NCI-H2227 treated with DMSO at 0.1 percent for 48 hours (cell line): ENCODE results near the gene NECTIN2.
A peak's percentile ranks its signal among the peaks of the same experiment; 100 is the strongest.

ENCODE experiments used
- DNase-seq: peaks from one replicate; lab custom pipeline; 2025; lab: John Stamatoyannopoulos, UW

Gene NECTIN2

GRCh38 chr19:44845612-44846454 is at the start of gene NECTIN2:
TSS of gene NECTIN2 (plus strand) at chr19:44846297. CDS start at chr19:44846526, 229 bp downstream.
- peak; percentile 87 for DNase-seq

DNA sequence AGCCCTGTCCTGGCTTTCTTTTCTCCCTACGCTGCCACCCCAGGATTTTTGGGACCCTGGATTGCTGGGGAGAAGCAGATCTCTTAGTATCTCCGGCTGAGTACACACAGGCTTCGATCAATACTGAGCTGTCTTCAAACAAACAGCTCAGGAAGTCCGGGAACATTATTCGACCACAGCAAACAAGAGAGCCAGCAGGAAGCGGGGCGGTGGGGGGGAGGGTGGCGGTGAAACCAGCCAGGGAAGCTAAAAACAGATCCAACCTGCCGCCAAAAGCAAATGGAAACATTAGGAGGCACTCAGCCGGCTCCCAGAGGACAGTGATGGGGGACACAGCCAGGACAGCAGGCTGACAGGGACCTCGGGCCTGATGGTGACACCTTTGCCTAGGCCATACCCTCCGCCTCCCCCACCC is 49.4 kb upstream of the NECTIN2 start:
- no peak for DNase-seq

GRCh38 chr19:44799627-44800346 is 46.3 kb upstream of the NECTIN2 start:
- no peak for DNase-seq

GRCh38 chr19:44800461-44800860 is 45.6 kb upstream of the NECTIN2 start:
- peak; percentile 43 for DNase-seq

- DNase-seq = no peak
These were observed 42.4 kb upstream of the NECTIN2 start for GRCh38 chr19:44803442-44804428.

DNA sequence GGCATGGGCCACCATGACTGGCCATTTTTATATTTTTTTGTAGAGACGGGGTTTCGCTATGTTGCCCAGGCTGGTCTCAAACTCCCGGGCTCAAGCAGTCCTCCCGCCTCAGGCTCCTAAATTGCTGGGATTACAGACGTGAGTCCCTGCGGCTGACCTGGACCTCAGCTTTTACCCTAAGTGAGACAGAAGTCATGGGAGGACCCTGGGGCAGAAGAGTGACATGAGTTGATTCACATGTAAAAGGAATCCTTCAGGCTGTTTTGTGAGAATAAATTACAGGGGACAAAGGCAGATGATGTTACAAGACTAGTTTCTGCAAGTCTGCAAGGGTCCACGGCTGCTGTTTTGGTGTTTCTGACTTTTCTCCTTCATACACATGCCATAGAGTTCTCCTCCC is 39.8 kb upstream of the NECTIN2 start:
- peak; percentile 1 for DNase-seq

- no peak for DNase-seq
These were observed 38.9 kb upstream of the NECTIN2 start for GRCh38 chr19:44807162-44807561.

GRCh38 chr19:44807652-44808462 is 38.2 kb upstream of the NECTIN2 start:
- no peak for DNase-seq

DNA sequence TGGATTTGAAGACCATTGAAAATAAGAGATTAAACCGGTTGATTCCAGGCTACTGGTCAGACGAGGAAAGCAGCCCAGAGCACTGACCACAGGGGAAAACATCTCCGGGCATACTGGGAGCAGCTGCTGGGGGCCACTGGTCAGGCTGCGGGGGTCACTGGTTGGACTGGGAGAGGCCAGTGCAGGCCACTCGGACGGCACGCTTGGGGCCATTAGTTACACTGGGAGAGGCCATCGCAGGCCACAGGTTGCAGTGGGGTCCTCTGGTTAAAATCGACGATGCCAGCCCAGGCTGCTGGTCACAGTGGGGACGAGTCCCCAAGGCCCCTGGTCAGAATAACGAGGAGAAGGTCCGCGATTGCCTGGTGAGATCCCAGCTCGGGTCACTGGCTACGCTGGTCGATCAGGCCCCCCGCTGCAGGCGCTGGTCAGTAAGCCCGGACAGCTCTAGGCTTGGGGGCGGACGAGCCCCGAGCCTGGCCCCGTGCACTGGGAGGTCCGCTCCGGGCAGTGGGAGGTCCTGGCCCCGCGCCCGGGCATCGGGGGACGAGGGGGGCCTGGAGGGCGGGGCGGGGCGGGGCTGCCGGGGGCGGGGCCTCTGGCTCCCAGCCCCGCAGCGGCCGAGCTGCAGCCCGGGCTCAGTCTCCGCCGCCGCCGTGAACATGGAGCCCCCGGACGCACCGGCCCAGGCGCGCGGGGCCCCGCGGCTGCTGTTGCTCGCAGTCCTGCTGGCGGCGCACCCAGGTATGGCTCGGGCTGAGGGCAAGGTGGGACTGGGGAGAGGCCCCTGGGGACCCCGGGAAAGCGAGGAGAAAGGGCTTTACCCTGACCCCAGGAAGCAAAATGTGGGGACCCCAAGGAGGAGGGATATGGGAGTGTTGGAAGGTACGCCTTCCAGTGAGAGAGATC is 37.4 kb upstream of the NECTIN2 start, which contains the start of gene BCAM:
TSS of gene BCAM (plus strand) at position 641 of the 909 bp plus-strand sequence. CDS start at position 663, 22 bp downstream.
- DNase-seq = no peak

- DNase-seq = no peak
These were observed 36.4 kb upstream of the NECTIN2 start for GRCh38 chr19:44809577-44810233.

GRCh38 chr19:44810234-44811121 is 35.6 kb upstream of the NECTIN2 start:
- no peak for DNase-seq

GRCh38 chr19:44811122-44811419 is 35.0 kb upstream of the NECTIN2 start:
- no peak for DNase-seq

DNA sequence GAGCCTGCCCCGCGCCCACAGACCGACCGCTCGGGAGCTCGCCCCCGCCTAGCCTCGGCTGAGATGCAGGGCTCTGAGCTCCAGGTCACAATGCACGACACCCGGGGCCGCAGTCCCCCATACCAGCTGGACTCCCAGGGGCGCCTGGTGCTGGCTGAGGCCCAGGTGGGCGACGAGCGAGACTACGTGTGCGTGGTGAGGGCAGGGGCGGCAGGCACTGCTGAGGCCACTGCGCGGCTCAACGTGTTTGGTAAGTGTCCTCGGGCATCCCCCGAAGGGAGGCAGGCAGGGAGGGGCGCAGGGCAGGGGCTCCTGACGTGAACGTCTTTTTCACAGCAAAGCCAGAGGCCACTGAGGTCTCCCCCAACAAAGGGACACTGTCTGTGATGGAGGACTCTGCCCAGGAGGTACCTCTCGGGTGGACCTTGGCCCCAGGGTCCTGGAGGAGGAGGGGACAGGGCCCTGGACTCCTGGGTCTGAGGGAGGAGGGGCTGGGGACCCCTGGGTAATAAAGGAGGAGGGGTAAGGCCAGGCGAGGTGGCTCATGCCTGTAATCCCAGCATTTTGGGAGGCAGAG is 33.9 kb upstream of the NECTIN2 start:
- no peak for DNase-seq

- DNase-seq = no peak
These were observed 32.8 kb upstream of the NECTIN2 start for GRCh38 chr19:44813070-44813840.

GRCh38 chr19:44813841-44814470 is 32.1 kb upstream of the NECTIN2 start:
- no peak for DNase-seq

GRCh38 chr19:44814517-44814916 is 31.6 kb upstream of the NECTIN2 start:
- no peak for DNase-seq

DNA sequence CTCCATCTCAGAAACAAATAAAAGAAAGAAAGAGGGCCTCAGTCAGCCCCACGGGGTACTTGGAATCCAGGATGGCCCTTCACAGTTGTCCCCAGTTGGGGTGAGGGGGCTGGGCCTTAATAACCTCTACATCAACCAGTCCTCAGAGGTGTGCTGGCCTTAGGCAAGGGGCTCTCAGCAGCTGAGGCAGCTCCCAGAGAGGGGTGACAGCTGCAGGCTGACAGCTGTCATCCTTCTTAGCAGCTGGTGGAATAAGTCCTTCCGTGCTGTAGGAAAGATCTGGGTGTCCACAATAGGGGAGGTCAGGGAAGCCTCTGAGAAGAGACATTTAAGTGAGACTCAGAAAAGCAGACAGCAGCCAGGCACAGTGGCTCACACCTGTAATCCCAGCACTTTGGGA is 29.8 kb upstream of the NECTIN2 start:
- no peak for DNase-seq
